PC-9 (cell line): ENCODE measurements around the gene MACC1.

Experiments
- CTCF ChIP-seq: fragments of 200-600 bp; sonication (generic); conservative IDR thresholded peaks from 2 replicates; pipeline ENCODE4 v1.6.1; 2017; ENCODE audit warnings: mixed run types, antibody characterized with exemption, mild to moderate bottlenecking, moderate library complexity
- EZH2 ChIP-seq: fragments of 200-600 bp; sonication (generic); IDR thresholded peaks from 2 replicates; pipeline ENCODE4 v1.8.0; 2017; ENCODE audit warnings: antibody characterized with exemption, low read depth

- TF ChIP-seq CTCF (no peak), EZH2 (no peak)
These were observed 52.1 kb downstream of the MACC1 start for GRCh38 chr7:20165146-20165510.
